LNCaP clone FGC (cell line): Measurements from ENCODE around the gene BMS1.

Experiments
- DNase-seq: peaks from one replicate; pipeline ENCODE4 v3.0.0-alpha.2; 2011; ENCODE audit warnings: low read depth
- H3K4me3 ChIP-seq: 2 replicates; pipeline ENCODE4 v1.5.1; 2011; ENCODE audit warnings: mild to moderate bottlenecking, low read depth, low read length, control low read depth
- CTCF ChIP-seq: IDR thresholded peaks from 2 replicates; pipeline ENCODE4 v1.5.1; 2012; ENCODE audit warnings: mild to moderate bottlenecking; ENCODE audit not compliant: control insufficient read depth, insufficient read depth; ENCODE audit errors: extremely low read depth

The BMS1 gene

GRCh38 chr10:42875798-42876341, 93.3 kb downstream of the BMS1 start:
- no peak for TF ChIP-seq CTCF
- no peak overlapping the region for H3K4me3 ChIP-seq
- no peak for DNase-seq

GRCh38 chr10:42876476-42876875, 93.9 kb downstream of the BMS1 start:
- no peak for DNase-seq
- no peak for TF ChIP-seq CTCF
- no peak overlapping the region for H3K4me3 ChIP-seq

GRCh38 chr10:42876945-42877344, 94.3 kb downstream of the BMS1 start:
- no peak for TF ChIP-seq CTCF
- no peak for DNase-seq
- no peak overlapping the region for H3K4me3 ChIP-seq

- TF ChIP-seq CTCF, result no peak
- DNase-seq, result no peak
- no peak overlapping the region for H3K4me3 ChIP-seq
These were observed 95.0 kb downstream of the BMS1 start for GRCh38 chr10:42877496-42878030.

GRCh38 chr10:42878134-42878820, 95.7 kb downstream of the BMS1 start:
- no peak overlapping the region for H3K4me3 ChIP-seq
- no peak for DNase-seq
- TF ChIP-seq CTCF, result no peak

GRCh38 chr10:42878821-42879195, 96.2 kb downstream of the BMS1 start:
- DNase-seq, result no peak
- TF ChIP-seq CTCF, result no peak

More at GRCh38 chr10:42878821-42879195, 96.2 kb downstream of the BMS1 start:
- H3K4me3 ChIP-seq, result no peak overlapping the region
